ENCODE measurements around the gene NPAS2. TPM values are rescaled to one million over a fixed set of nuclear protein-coding genes. Genes with fewer than 3 reads are reported as not detected.

NPAS2 gene
- polyA plus RNA-seq, 1 of the 3 experiments (the other 2 are of a cell fraction), result 58.5 TPM

DNA sequence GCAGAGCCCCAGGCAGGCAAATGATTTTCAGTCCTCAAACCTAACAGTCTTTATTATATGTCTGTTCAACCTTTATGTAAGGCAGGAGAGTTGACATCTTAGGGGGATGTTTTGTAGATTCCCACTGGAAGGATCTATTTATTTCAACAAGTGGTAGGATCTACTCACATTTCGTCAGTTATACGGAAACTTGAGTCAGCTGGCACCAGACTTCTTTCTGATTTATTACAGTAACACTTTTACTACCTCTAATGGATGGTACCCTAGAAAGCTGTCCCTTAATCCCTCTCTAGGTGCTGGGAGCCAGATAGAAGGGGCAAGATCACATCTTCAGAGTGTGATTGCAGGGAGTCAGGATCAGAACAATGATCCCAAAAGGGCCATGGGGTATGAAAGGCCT lies 180.1 kb downstream of the NPAS2 start:
- Histone ChIP-seq H3K9me2 (no peaks in the 10 kb centered on the region), H2AFZ (ENCODE audit: low read depth) (no peak overlapping the region), H3K36me3 (replicated peaks in 1 of 2; ENCODE audit: control insufficient read depth in 1 of 2, insufficient read depth in 2 of 2, low read length in 1 of 2) (peaks cover 30 to 39% of the 10 kb centered on the region in 2 experiments), H3F3A (replicated peaks; ENCODE audit: insufficient read depth) (peaks cover 26% of the 10 kb centered on the region), H3K9ac (no peak overlapping the region), H3K4me1 (ENCODE audit: control insufficient read depth in 1 of 2, insufficient read depth in 2 of 2, low read depth in 1 of 2, low read length in 1 of 2) (peaks cover 11 to 23% of the 10 kb centered on the region in 2 experiments), H3K4me3 (ENCODE audit: low read depth in 2 of 2, low read length in 1 of 2) (no peak overlapping the region), H3K27ac (ENCODE audit: low read depth in 2 of 2, low read length in 1 of 2) (no peak overlapping the region), H3K4me2 (no peak overlapping the region), H4K20me1 (ENCODE audit: insufficient read depth) (peaks cover 19% of the 10 kb centered on the region), H3K79me2 (ENCODE audit: insufficient read depth) (peaks cover 30% of the 10 kb centered on the region), H3K27me3 (ENCODE audit: insufficient read depth) (no peaks in the 10 kb centered on the region), H3K9me3 (no peaks in the 10 kb centered on the region)
- 100% methylated on average over 2 of the region's 2 CpGs for WGBS (ENCODE audit: low lambda C conversion rate)
- TF ChIP-seq MXI1 (IDR thresholded peaks at IDR 0.05; ENCODE audit: low read depth, low read length) (no peak), FOSL2 (IDR thresholded peaks at IDR 0.05; ENCODE audit: borderline replicate concordance, low read depth) (no peak), RCOR1 (IDR thresholded peaks at IDR 0.05; ENCODE audit: low read length) (no peak), RAD21 (IDR thresholded peaks at IDR 0.05; ENCODE audit: low read length) (no peak), YY1 (IDR thresholded peaks at IDR 0.05; ENCODE audit: low read depth) (no peak), POLR2AphosphoS5 (IDR thresholded peaks at IDR 0.05; ENCODE audit: low read depth, low read length) (no peak), ELF1 (IDR thresholded peaks at IDR 0.05) (no peak), EP300 (IDR thresholded peaks at IDR 0.05; ENCODE audit: borderline replicate concordance in 1 of 2, low read depth in 1 of 2, low read length in 1 of 2) (no peak), TAF1 (IDR thresholded peaks at IDR 0.05; ENCODE audit: borderline replicate concordance, low read depth, low read length) (no peak), FOXJ3 (CRISPR knock-in tag; IDR thresholded peaks at IDR 0.05) (no peak), EZH2phosphoT487 (IDR thresholded peaks at IDR 0.05; ENCODE audit: borderline replicate concordance, low read depth) (no peak), FOXM1 (IDR thresholded peaks at IDR 0.05; ENCODE audit: low read depth) (no peak), SMC3 (IDR thresholded peaks at IDR 0.05; ENCODE audit: low read depth, low read length) (no peak), GATA2 (CRISPR knock-in tag; IDR thresholded peaks at IDR 0.05) (no peak)
- TF ChIP-seq, protein P1, sequence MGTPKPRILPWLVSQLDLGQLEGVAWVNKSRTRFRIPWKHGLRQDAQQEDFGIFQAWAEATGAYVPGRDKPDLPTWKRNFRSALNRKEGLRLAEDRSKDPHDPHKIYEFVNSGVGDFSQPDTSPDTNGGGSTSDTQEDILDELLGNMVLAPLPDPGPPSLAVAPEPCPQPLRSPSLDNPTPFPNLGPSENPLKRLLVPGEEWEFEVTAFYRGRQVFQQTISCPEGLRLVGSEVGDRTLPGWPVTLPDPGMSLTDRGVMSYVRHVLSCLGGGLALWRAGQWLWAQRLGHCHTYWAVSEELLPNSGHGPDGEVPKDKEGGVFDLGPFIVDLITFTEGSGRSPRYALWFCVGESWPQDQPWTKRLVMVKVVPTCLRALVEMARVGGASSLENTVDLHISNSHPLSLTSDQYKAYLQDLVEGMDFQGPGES (IDR thresholded peaks at IDR 0.05; ENCODE audit: low read depth, low read length), result no peak
- TF ChIP-seq, protein P2, sequence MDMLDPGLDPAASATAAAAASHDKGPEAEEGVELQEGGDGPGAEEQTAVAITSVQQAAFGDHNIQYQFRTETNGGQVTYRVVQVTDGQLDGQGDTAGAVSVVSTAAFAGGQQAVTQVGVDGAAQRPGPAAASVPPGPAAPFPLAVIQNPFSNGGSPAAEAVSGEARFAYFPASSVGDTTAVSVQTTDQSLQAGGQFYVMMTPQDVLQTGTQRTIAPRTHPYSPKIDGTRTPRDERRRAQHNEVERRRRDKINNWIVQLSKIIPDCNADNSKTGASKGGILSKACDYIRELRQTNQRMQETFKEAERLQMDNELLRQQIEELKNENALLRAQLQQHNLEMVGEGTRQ (IDR thresholded peaks at IDR 0.05; ENCODE audit: borderline replicate concordance, low read depth, low read length), result no peak
- TF ChIP-seq, protein P3, sequence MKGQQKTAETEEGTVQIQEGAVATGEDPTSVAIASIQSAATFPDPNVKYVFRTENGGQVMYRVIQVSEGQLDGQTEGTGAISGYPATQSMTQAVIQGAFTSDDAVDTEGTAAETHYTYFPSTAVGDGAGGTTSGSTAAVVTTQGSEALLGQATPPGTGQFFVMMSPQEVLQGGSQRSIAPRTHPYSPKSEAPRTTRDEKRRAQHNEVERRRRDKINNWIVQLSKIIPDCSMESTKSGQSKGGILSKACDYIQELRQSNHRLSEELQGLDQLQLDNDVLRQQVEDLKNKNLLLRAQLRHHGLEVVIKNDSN (IDR thresholded peaks at IDR 0.05; ENCODE audit: borderline replicate concordance, low read depth), result no peak
- TF ChIP-seq, protein P4, sequence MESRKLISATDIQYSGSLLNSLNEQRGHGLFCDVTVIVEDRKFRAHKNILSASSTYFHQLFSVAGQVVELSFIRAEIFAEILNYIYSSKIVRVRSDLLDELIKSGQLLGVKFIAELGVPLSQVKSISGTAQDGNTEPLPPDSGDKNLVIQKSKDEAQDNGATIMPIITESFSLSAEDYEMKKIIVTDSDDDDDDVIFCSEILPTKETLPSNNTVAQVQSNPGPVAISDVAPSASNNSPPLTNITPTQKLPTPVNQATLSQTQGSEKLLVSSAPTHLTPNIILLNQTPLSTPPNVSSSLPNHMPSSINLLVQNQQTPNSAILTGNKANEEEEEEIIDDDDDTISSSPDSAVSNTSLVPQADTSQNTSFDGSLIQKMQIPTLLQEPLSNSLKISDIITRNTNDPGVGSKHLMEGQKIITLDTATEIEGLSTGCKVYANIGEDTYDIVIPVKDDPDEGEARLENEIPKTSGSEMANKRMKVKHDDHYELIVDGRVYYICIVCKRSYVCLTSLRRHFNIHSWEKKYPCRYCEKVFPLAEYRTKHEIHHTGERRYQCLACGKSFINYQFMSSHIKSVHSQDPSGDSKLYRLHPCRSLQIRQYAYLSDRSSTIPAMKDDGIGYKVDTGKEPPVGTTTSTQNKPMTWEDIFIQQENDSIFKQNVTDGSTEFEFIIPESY (IDR thresholded peaks at IDR 0.05; ENCODE audit: borderline replicate concordance, low read depth), result no peak
- TF ChIP-seq, protein P5, sequence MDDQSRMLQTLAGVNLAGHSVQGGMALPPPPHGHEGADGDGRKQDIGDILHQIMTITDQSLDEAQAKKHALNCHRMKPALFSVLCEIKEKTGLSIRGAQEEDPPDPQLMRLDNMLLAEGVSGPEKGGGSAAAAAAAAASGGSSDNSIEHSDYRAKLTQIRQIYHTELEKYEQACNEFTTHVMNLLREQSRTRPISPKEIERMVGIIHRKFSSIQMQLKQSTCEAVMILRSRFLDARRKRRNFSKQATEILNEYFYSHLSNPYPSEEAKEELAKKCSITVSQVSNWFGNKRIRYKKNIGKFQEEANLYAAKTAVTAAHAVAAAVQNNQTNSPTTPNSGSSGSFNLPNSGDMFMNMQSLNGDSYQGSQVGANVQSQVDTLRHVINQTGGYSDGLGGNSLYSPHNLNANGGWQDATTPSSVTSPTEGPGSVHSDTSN (IDR thresholded peaks at IDR 0.05), result no peak
- TF ChIP-seq, protein P6, sequence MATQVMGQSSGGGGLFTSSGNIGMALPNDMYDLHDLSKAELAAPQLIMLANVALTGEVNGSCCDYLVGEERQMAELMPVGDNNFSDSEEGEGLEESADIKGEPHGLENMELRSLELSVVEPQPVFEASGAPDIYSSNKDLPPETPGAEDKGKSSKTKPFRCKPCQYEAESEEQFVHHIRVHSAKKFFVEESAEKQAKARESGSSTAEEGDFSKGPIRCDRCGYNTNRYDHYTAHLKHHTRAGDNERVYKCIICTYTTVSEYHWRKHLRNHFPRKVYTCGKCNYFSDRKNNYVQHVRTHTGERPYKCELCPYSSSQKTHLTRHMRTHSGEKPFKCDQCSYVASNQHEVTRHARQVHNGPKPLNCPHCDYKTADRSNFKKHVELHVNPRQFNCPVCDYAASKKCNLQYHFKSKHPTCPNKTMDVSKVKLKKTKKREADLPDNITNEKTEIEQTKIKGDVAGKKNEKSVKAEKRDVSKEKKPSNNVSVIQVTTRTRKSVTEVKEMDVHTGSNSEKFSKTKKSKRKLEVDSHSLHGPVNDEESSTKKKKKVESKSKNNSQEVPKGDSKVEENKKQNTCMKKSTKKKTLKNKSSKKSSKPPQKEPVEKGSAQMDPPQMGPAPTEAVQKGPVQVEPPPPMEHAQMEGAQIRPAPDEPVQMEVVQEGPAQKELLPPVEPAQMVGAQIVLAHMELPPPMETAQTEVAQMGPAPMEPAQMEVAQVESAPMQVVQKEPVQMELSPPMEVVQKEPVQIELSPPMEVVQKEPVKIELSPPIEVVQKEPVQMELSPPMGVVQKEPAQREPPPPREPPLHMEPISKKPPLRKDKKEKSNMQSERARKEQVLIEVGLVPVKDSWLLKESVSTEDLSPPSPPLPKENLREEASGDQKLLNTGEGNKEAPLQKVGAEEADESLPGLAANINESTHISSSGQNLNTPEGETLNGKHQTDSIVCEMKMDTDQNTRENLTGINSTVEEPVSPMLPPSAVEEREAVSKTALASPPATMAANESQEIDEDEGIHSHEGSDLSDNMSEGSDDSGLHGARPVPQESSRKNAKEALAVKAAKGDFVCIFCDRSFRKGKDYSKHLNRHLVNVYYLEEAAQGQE (IDR thresholded peaks at IDR 0.05; ENCODE audit: low read depth, low read length), result no peak
- ChIA-PET CTCF (no interaction called here), POLR2A (no interaction called here)
- no peak for DNase-seq

Data from SK-N-SH (cell line).